Smooth muscle cell (in vitro differentiated cells): ENCODE results near the gene PCAT7. TPM values are rescaled to one million over a fixed set of nuclear protein-coding genes. Genes with fewer than 3 reads are reported as not detected.

Experiments used
- DNase-seq: peaks from one replicate; lab custom pipeline; 2025; ENCODE audit not compliant: unreplicated experiment; lab: John Stamatoyannopoulos, UW
- H2AFZ ChIP-seq: fragments of 200-600 bp; sonication (generic); 2 replicates; pipeline ENCODE4 v1.6.0; 2016; ENCODE audit warnings: antibody characterized with exemption, low read depth, mild to moderate bottlenecking
- H3F3A ChIP-seq: fragments of 200-600 bp; sonication (generic); 2 replicates; pipeline ENCODE4 v1.6.0; 2017; ENCODE audit warnings: antibody characterized with exemption, low read depth
- H3K27ac ChIP-seq: fragments of 200-600 bp; sonication (generic); 2 replicates; pipeline ENCODE4 v1.5.1; 2016; ENCODE audit warnings: low read depth, mild to moderate bottlenecking
- H3K27me3 ChIP-seq: fragments of 200-600 bp; sonication (generic); 2 replicates; pipeline ENCODE4 v1.6.1; 2016; ENCODE audit warnings: low read depth, mild to moderate bottlenecking
- H3K36me3 ChIP-seq: fragments of 200-600 bp; sonication (generic); 2 replicates; pipeline ENCODE4 v1.5.1; 2016; ENCODE audit warnings: low read depth
- H3K4me1 ChIP-seq: fragments of 200-600 bp; sonication (generic); 2 replicates; pipeline ENCODE4 v1.5.1; 2016; ENCODE audit warnings: low read depth
- H3K4me2 ChIP-seq: fragments of 200-600 bp; sonication (generic); 2 replicates; pipeline ENCODE4 v1.6.0; 2016; ENCODE audit warnings: mild to moderate bottlenecking
- H3K4me3 ChIP-seq: fragments of 200-600 bp; sonication (generic); 2 replicates; pipeline ENCODE4 v1.5.1; 2016; ENCODE audit warnings: mild to moderate bottlenecking
- H3K79me2 ChIP-seq: fragments of 200-600 bp; sonication (generic); 2 replicates; pipeline ENCODE4 v1.6.0; 2016; ENCODE audit warnings: low read depth, mild to moderate bottlenecking
- H3K9ac ChIP-seq: fragments of 200-600 bp; sonication (generic); 2 replicates; pipeline ENCODE4 v1.6.0; 2016; ENCODE audit warnings: low read depth
- H3K9me3 ChIP-seq: fragments of 200-600 bp; sonication (generic); replicated peaks from 2 replicates; pipeline ENCODE4 v1.5.1; 2016; ENCODE audit warnings: low read depth
- H4K20me1 ChIP-seq: fragments of 200-600 bp; sonication (generic); 2 replicates; pipeline ENCODE4 v1.6.0; 2016; ENCODE audit warnings: low read depth
- WGBS: methylation state at CpG from one replicate; pipeline ENCODE4 v1.1.7; 2016; ENCODE audit warnings: low lambda C conversion rate; 5-methylcytosine and 5-hydroxymethylcytosine counted together
- polyA plus RNA-seq: library from polyadenylated mRNA; unstranded; fragments of >200 nt; fragmentation: Nextera tagmentation; extraction: Ambion mirVana; gene quantifications from 2 replicates; pipeline ENCODE4 v1.2.1, GENCODE V29; 2016
- total RNA-seq: library from RNA; depleted of rRNA; stranded (reverse); fragments of >200 nt; gene quantifications from 2 replicates; pipeline ENCODE4 v1.2.3, GENCODE V29; 2014
- TF ChIP-seq, protein P1 (sequence below): fragments of 200-600 bp; sonication (generic); IDR thresholded peaks from 2 replicates; pipeline ENCODE4 v1.5.1; 2017; ENCODE audit warnings: borderline replicate concordance, mild to moderate bottlenecking, antibody characterized with exemption; ENCODE audit not compliant: insufficient read depth, poor library complexity, severe bottlenecking

Gene PCAT7
- total and polyA plus RNA-seq, 2 experiments from 2014 or later = 8.2 to 8.7 TPM

DNA sequence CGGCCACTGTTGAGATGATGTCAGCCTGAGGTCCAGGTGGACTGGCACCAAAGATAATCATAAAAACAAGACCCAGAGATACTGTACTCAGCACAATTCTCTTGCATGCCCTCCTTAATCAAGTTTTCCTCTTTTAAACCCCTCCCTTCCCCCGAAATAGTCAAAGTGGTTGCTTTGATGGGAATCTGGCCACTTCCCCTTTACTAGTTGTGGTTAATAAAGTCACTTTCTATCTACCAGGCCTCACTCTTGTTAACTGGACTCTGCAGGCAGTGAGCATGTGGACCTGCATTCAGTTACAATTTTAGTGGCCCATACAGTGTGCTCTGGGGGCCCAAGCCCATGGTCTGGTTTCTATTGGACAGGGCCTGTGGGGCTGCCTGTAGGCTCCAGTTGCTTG, 21.2 kb downstream of the PCAT7 start:
- no peak overlapping the region for H3K4me3 ChIP-seq
- no peaks in the 10 kb centered on the region for H3K9me3 ChIP-seq
- H3K9ac ChIP-seq = no peak overlapping the region
- TF ChIP-seq, protein P1, sequence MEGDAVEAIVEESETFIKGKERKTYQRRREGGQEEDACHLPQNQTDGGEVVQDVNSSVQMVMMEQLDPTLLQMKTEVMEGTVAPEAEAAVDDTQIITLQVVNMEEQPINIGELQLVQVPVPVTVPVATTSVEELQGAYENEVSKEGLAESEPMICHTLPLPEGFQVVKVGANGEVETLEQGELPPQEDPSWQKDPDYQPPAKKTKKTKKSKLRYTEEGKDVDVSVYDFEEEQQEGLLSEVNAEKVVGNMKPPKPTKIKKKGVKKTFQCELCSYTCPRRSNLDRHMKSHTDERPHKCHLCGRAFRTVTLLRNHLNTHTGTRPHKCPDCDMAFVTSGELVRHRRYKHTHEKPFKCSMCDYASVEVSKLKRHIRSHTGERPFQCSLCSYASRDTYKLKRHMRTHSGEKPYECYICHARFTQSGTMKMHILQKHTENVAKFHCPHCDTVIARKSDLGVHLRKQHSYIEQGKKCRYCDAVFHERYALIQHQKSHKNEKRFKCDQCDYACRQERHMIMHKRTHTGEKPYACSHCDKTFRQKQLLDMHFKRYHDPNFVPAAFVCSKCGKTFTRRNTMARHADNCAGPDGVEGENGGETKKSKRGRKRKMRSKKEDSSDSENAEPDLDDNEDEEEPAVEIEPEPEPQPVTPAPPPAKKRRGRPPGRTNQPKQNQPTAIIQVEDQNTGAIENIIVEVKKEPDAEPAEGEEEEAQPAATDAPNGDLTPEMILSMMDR = no peak
- no peaks in the 10 kb centered on the region for H3K79me2 ChIP-seq
- no peaks in the 10 kb centered on the region for H3K4me1 ChIP-seq
- H2AFZ ChIP-seq = no peak overlapping the region
- no peaks in the 10 kb centered on the region for H3F3A ChIP-seq
- no peaks in the 10 kb centered on the region for H4K20me1 ChIP-seq
- no peak overlapping the region for H3K4me2 ChIP-seq
- no peaks in the 10 kb centered on the region for H3K36me3 ChIP-seq
- no peak overlapping the region for H3K27ac ChIP-seq
- 88% methylated on average over 2 of the region's 2 CpGs for WGBS
- peaks cover 6% of the 10 kb centered on the region for H3K27me3 ChIP-seq
- DNase-seq = no peak

GRCh38 chr9:94577036-94577435, 22.2 kb downstream of the PCAT7 start:
- H3K27ac ChIP-seq = no peak overlapping the region
- H4K20me1 ChIP-seq = no peaks in the 10 kb centered on the region
- H3K4me3 ChIP-seq = no peak overlapping the region
- WGBS = 0% methylated on average over 1 of the region's 1 CpG
- no peaks in the 10 kb centered on the region for H3K36me3 ChIP-seq
- no peaks in the 10 kb centered on the region for H3K4me1 ChIP-seq
- H3F3A ChIP-seq = no peaks in the 10 kb centered on the region
- H3K27me3 ChIP-seq = peaks cover 2% of the 10 kb centered on the region
- no peak overlapping the region for H3K9ac ChIP-seq
- H2AFZ ChIP-seq = no peak overlapping the region
- no peak overlapping the region for H3K4me2 ChIP-seq
- H3K79me2 ChIP-seq = no peaks in the 10 kb centered on the region
- TF ChIP-seq, protein P1 = no peak
- no peaks in the 10 kb centered on the region for H3K9me3 ChIP-seq
- no peak for DNase-seq

- no peak for DNase-seq
- H3F3A ChIP-seq = no peaks in the 10 kb centered on the region
- H2AFZ ChIP-seq = no peak overlapping the region
- H3K79me2 ChIP-seq = no peaks in the 10 kb centered on the region
- no peak overlapping the region for H3K9ac ChIP-seq
- TF ChIP-seq, protein P1 = no peak
- no peak overlapping the region for H3K4me2 ChIP-seq
- H3K9me3 ChIP-seq = no peaks in the 10 kb centered on the region
- WGBS = 66% methylated on average over 2 of the region's 2 CpGs
- no peaks in the 10 kb centered on the region for H3K36me3 ChIP-seq
- no peak overlapping the region for H3K4me3 ChIP-seq
- no peak overlapping the region for H3K27ac ChIP-seq
- no peaks in the 10 kb centered on the region for H3K4me1 ChIP-seq
- H4K20me1 ChIP-seq = no peaks in the 10 kb centered on the region
- no peaks in the 10 kb centered on the region for H3K27me3 ChIP-seq
Measured at GRCh38 chr9:94577571-94577970, 22.7 kb downstream of the PCAT7 start.

- H3K9me3 ChIP-seq = no peaks in the 10 kb centered on the region
- WGBS = 90% methylated on average over 5 of the region's 5 CpGs
- no peak overlapping the region for H2AFZ ChIP-seq
- H3K27me3 ChIP-seq = no peaks in the 10 kb centered on the region
- no peak for DNase-seq
- TF ChIP-seq, protein P1 = no peak
- no peaks in the 10 kb centered on the region for H3F3A ChIP-seq
- no peaks in the 10 kb centered on the region for H3K79me2 ChIP-seq
- no peaks in the 10 kb centered on the region for H4K20me1 ChIP-seq
- H3K9ac ChIP-seq = no peak overlapping the region
- no peak overlapping the region for H3K4me3 ChIP-seq
- no peak overlapping the region for H3K27ac ChIP-seq
- no peaks in the 10 kb centered on the region for H3K4me1 ChIP-seq
- H3K36me3 ChIP-seq = no peaks in the 10 kb centered on the region
- H3K4me2 ChIP-seq = no peak overlapping the region
Measured at GRCh38 chr9:94581728-94582127, 26.8 kb downstream of the PCAT7 start.
